ENCODE results near the gene SLC2A9.

Gene SLC2A9

GRCh38 chr4:9781343-9782135 is 239.8 kb downstream of the SLC2A9 start, which contains the start of gene DRD5:
TSS of gene DRD5 (plus strand) at chr4:9781634. CDS start at chr4:9782030, 396 bp downstream.
- H3K4me3 Mint-ChIP-seq: no peak within 1 kb of the TSS
- no peak within 1 kb of the TSS for H3K27ac Mint-ChIP-seq
- peaks cover 58% of the 10 kb centered on the region for H3K27me3 Mint-ChIP-seq
- no peaks in the 10 kb centered on the region for H3K4me1 Mint-ChIP-seq (ENCODE audit: low read depth)
- DNase-seq: no peak
- no peaks in the 10 kb centered on the region for H3K9me3 Mint-ChIP-seq
- H3K36me3 Mint-ChIP-seq (ENCODE audit: low read depth): no peaks in the 10 kb centered on the region

Data from activated T-cell treated with anti-CD3 and anti-CD28 coated beads, Interleukin-2, amount 50 U/mL, for 24 hours (primary cell).